H1 (cell line): Measurements from ENCODE around the gene NEK3. TPM values are rescaled to one million over a fixed set of nuclear protein-coding genes. Genes with fewer than 3 reads are reported as not detected.

Experiments used
- BACH1 ChIP-seq: IDR thresholded peaks from 2 replicates; pipeline ENCODE4 v1.6.1; 2012; ENCODE audit warnings: low read length, improper control_type of control experiment
- BRCA1 ChIP-seq: IDR thresholded peaks from 2 replicates; pipeline ENCODE4 v1.6.1; 2012; ENCODE audit warnings: low read depth, low read length, improper control_type of control experiment
- CTCF ChIP-seq, 3 experiments: IDR thresholded peaks; 1 replicate in 2 of 3; 2 replicates in 1 of 3; pipeline versions ENCODE4 v1.5.1 to v1.6.1; 2011; ENCODE audit warnings: low read length in 3 of 3, mild to moderate bottlenecking in 3 of 3, inconsistent platforms in 2 of 3, low read depth in 1 of 3, moderate library complexity in 1 of 3; ENCODE audit not compliant: insufficient read depth in 1 of 3; ENCODE audit errors: control extremely low read depth in 1 of 3
- E2F6 ChIP-seq: IDR thresholded peaks from 2 replicates; pipeline ENCODE4 v1.6.1; 2012; ENCODE audit warnings: inconsistent platforms
- GABPA ChIP-seq: IDR thresholded peaks from 2 replicates; pipeline ENCODE4 v1.6.1; 2011; ENCODE audit warnings: mild to moderate bottlenecking, low read length, moderate library complexity, borderline replicate concordance; ENCODE audit not compliant: insufficient read depth
- KDM4A ChIP-seq: IDR thresholded peaks from one replicate; pipeline ENCODE4 v1.7.1; 2012; ENCODE audit warnings: low read depth, mild to moderate bottlenecking, moderate library complexity, low read length, inconsistent platforms; ENCODE audit not compliant: severe bottlenecking
- POLR2A ChIP-seq, 2 experiments: IDR thresholded peaks; 1 replicate in 1 of 2; 2 replicates in 1 of 2; pipeline ENCODE4 v1.6.1; 2011; ENCODE audit warnings: low read depth in 2 of 2, low read length in 2 of 2, mild to moderate bottlenecking in 2 of 2; ENCODE audit errors: control extremely low read depth in 1 of 2
- RAD21 ChIP-seq, 2 experiments: IDR thresholded peaks in 1 of 2; conservative IDR thresholded peaks in 1 of 2; 2 replicates each; pipeline ENCODE4 v1.6.1; 2011; ENCODE audit warnings: low read depth in 2 of 2, low read length in 2 of 2, improper control_type of control experiment in 1 of 2, inconsistent platforms in 1 of 2, mild to moderate bottlenecking in 1 of 2, moderate library complexity in 1 of 2
- RNF2 ChIP-seq: fragments of 200-900, 300-1000 bp; sonication (generic); IDR thresholded peaks from 2 replicates; pipeline ENCODE4 v1.7.1; 2016; ENCODE audit warnings: borderline replicate concordance, low read depth, mild to moderate bottlenecking, antibody characterized with exemption, low read length; ENCODE audit not compliant: poor library complexity, severe bottlenecking; ENCODE audit errors: missing control alignments
- TAF1 ChIP-seq: IDR thresholded peaks from 2 replicates; pipeline ENCODE4 v1.6.1; 2011; ENCODE audit warnings: mild to moderate bottlenecking, low read depth, low read length
- polyA plus RNA-seq, 7 experiments: library from polyadenylated mRNA; depleted of rRNA in 3 of 7; stranded (reverse) in 5 of 7; unstranded in 2 of 7; fragments of >200 nt in 5 of 7; fragments of 200-250 nt in 2 of 7; gene quantifications; 1 replicate in 5 of 7; 2 replicates in 1 of 7; 4 replicates in 1 of 7; pipeline versions ENCODE4 v1.2.1 to v1.2.3, GENCODE V29; 2011 to 2013; ENCODE audit warnings: missing spikeins in 2 of 7, mixed read lengths in 2 of 7
- total RNA-seq: library from RNA; stranded (reverse); fragmentation: NEBNext Ultra II Directional; extraction: Animal tissue kit (Norgen Biotek cat#: 25700); gene quantifications from 2 replicates; pipeline ENCODE4 v1.2.1, GENCODE V29; 2021

The NEK3 gene
- total and polyA plus RNA-seq, 2 of the 8 experiments (the other 6 are each of a cell fraction or from before 2014, with no cell fraction given), result 11.4 to 26.0 TPM

- TF ChIP-seq E2F6 (peak; percentile 48; the same call in 1 of the 2 replicates), KDM4A (peak; percentile 50), CTCF (IDR thresholded peaks at IDR 0.05; ENCODE audit: control extremely low read depth in 1 of 3, insufficient read depth in 1 of 3, low read depth in 1 of 3, low read length in 3 of 3) (peak; percentile 62 to 86 (median 76)), BRCA1 (no peak), BACH1 (no peak), POLR2A (IDR thresholded peaks at IDR 0.05; ENCODE audit: control extremely low read depth in 1 of 2, low read depth in 2 of 2, low read length in 2 of 2) (no peak), GABPA (peak; percentile 12; the same call in 1 of the 2 replicates), RNF2 (no peak), TAF1 (peak; percentile 37; the same call in 1 of the 2 replicates), RAD21 (IDR thresholded peaks at IDR 0.05 in 1 of 2, conservative IDR thresholded peaks at IDR 0.05 in 1 of 2; ENCODE audit: low read depth in 2 of 2, low read length in 2 of 2) (peak; percentile 81 to 87)
These were observed 30.4 kb downstream of the NEK3 start, which contains the start of gene NEK5 (continued) for GRCh38 chr13:52128714-52129700.
